OCI-LY7 (cell line): ENCODE results near the gene CRHR1.

ENCODE experiments used
- EZH2phosphoT487 ChIP-seq: fragments of 200-600 bp; sonication (generic); IDR thresholded peaks from 2 replicates; pipeline ENCODE4 v1.6.1; 2018; ENCODE audit warnings: low read depth, borderline replicate concordance, mild to moderate bottlenecking, mixed run types, antibody characterized with exemption, low read length, moderate library complexity, mixed read lengths
- TF ChIP-seq, protein P1 (sequence below): fragments of 200-600 bp; sonication (generic); conservative IDR thresholded peaks from 2 replicates; pipeline ENCODE4 v1.5.1; 2014; ENCODE audit warnings: mild to moderate bottlenecking, antibody characterized with exemption, low read length, moderate library complexity, mixed read lengths

DNA sequence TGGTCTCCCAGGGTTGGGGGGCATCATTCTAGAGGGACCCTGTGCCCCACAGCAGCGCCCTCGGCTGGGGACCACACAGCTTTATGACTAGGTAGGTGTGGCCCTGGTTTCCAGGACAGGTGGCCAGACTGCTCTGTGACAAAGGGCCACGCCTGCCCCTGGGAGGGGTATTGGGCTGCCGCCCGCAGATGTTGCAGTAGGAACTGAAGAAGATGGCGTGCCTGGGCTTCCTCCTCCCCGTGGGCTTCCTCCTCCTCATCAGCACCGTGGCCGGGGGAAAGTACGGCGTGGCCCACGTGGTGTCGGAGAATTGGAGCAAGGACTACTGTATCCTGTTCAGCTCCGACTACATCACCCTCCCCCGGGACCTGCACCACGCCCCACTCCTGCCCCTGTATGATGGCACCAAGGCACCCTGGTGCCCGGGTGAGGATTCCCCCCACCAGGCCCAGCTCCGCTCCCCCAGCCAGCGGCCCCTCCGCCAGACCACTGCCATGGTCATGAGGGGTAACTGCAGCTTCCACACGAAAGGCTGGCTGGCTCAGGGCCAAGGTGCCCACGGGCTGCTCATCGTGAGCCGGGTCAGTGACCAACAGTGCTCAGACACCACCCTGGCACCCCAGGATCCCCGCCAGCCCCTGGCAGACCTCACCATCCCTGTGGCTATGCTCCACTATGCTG is 60.7 kb downstream of the CRHR1 start, which contains the start of gene SPPL2C:
- TF ChIP-seq, protein P1, sequence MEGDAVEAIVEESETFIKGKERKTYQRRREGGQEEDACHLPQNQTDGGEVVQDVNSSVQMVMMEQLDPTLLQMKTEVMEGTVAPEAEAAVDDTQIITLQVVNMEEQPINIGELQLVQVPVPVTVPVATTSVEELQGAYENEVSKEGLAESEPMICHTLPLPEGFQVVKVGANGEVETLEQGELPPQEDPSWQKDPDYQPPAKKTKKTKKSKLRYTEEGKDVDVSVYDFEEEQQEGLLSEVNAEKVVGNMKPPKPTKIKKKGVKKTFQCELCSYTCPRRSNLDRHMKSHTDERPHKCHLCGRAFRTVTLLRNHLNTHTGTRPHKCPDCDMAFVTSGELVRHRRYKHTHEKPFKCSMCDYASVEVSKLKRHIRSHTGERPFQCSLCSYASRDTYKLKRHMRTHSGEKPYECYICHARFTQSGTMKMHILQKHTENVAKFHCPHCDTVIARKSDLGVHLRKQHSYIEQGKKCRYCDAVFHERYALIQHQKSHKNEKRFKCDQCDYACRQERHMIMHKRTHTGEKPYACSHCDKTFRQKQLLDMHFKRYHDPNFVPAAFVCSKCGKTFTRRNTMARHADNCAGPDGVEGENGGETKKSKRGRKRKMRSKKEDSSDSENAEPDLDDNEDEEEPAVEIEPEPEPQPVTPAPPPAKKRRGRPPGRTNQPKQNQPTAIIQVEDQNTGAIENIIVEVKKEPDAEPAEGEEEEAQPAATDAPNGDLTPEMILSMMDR = no peak
- no peak for TF ChIP-seq EZH2phosphoT487
